ENCODE data around the gene MAP7D2. TPM values are rescaled to one million over a fixed set of nuclear protein-coding genes. Genes with fewer than 3 reads are reported as not detected.

Gene MAP7D2
- total RNA-seq, 1 experiment from 2014 or later, result 0.25 TPM

- DNase-seq (ENCODE audit: extremely low read depth, low read depth), result no peak
These were observed 130.2 kb downstream of the MAP7D2 start for GRCh38 chrX:19986531-19986930.

DNA sequence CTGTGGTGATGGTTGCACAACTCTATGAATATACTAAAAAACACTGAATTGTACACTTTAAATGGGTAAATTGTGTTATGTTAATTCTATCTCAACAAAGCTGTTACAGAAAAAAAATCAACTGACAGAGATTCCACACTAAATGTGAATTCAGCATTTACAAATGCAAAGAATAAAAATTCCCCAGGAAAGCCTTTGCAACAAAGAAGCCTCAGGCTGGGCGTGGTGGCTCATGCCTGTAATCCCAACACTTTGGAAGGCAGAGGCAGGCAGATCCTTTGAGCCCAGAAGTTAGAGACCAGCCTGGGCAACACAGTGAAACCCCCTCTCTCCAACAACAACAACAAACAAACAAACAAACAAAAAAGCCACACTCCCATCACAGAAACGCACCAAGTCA is 134.8 kb downstream of the MAP7D2 start:
- no peak for DNase-seq (ENCODE audit: extremely low read depth, low read depth)

DNA sequence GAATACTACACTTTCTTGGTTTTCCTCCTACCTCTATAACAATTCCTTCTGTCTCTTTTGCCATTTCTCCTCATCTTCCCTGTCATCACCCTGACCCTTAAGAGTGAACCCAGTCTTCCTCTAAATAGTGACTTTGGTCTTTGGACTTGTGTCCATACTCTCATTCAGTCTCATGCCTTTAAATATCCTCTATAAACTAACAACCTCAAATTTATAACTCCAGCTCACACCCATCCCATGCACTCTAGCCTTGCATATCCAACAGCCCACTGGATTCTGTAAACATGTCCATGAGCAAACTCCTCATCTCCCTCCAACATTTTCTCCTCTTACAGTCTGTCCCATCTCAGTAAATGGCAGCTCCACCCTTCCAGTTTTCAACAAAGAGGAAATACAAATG is 140.9 kb downstream of the MAP7D2 start:
- DNase-seq (ENCODE audit: extremely low read depth, low read depth), result no peak

DNA sequence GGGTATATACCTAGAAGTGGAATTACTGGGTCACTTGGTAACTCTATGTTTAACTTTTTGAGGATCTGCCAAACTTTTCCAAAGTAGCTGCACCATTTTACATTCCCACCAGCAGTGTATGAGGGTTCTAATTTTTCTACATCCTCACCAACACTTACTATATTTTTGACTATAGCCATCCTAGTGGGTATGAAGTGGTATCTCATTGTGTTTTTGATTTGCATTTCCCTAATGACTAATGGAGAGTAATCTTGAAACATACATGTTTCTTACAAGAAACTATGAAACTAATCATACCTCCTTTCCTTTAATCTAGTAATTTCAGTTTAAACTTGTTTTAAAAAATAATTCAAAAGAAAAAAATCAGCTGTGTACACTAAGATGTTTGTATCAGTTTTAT is 143.7 kb downstream of the MAP7D2 start:
- no peak for DNase-seq (ENCODE audit: extremely low read depth, low read depth)

GRCh38 chrX:19968276-19968675 is 148.4 kb downstream of the MAP7D2 start:
- DNase-seq (ENCODE audit: extremely low read depth, low read depth), result no peak

DNA sequence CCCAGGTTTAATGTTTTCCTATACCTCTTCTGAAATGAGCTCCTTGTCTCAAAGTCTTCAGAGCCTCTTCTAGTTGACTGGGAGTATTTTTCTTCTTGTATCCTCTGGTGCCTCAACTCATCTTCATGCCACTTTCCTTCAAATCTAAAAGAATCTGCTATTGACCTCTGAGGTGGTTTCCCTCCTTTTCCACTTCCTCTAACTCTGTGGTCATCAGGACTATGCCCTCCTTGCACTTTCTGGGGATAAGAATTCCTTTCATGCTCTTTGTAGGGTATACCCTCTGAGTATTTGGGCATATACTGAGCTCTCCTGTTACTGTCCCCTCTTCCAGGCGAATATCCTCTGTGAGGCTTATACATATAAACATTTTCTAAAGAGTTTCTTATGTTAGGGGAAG is 150.7 kb downstream of the MAP7D2 start:
- DNase-seq (ENCODE audit: extremely low read depth, low read depth), result no peak

DNA sequence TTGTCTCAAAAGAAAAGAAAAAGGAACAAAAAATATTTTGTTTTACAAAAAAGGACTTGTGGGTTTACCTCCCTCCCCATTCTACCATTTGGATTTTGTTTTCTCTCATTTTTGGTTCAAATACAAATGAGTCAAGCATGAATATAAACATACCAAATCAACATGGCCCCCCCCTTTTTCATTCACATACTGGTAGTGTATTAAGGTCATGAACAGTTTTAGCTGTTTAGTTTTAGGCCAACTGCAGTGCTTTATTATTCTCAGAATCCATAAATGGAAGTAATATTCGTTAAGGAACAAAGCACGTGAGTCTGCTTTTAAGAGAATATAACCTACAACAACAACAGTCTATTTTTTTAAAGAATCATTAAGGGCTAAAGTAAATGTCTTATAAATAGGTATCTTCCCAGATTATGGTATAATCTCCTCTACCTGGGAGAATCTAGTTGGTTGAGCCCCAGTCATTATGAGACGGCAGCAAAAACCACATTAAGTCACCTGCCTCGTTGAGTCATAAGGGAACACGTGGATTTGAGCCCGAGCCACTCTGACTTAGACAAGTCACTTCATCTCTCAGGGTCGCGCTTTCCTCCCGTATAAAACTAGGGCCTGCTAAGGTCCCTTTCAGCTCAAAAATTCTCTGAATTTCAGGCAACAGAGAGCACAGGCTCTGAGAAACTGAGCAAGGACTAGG is 152.5 kb downstream of the MAP7D2 start:
- no peak for DNase-seq (ENCODE audit: extremely low read depth, low read depth)

GRCh38 chrX:19960913-19961312 is 155.8 kb downstream of the MAP7D2 start:
- DNase-seq (ENCODE audit: extremely low read depth, low read depth), result no peak

- no peak for DNase-seq (ENCODE audit: extremely low read depth, low read depth)
These were observed 157.9 kb downstream of the MAP7D2 start for GRCh38 chrX:19958552-19959486.

- DNase-seq (ENCODE audit: extremely low read depth, low read depth), result no peak
These were observed 159.8 kb downstream of the MAP7D2 start for GRCh38 chrX:19956923-19957322.

Small RNA genes lying within 50 kb of the gene (small RNA-seq; reads per million reads assigned to genes)
- 0 to 0.04 reads per million in 2 experiments for gene MIR23C
- gene RF00019, result 0 reads per million in 2 experiments
- 8.1 to 18.4 reads per million in 2 experiments for gene RF00493
- 0 reads per million in 2 experiments for gene RF00494

Other genes with a start within 250 kb of the MAP7D2 start
- 83.9 and 102 TPM in 2 replicates for gene SH3KBP1, start 229.3 kb downstream of the MAP7D2 start, total RNA-seq (2014; rRNA removed; shearing (Covaris generic))
- gene BCLAF3, start 125.8 kb downstream of the MAP7D2 start, total RNA-seq (2014; rRNA removed; shearing (Covaris generic)), result 4.8 and 7.5 TPM in 2 replicates
- gene EIF1AX, start 24.9 kb upstream of the MAP7D2 start, total RNA-seq (2014; rRNA removed; shearing (Covaris generic)), result 97.2 and 118 TPM in 2 replicates
- 39.4 and 41.3 TPM in 2 replicates for gene RPS6KA3, start 150.0 kb upstream of the MAP7D2 start, total RNA-seq (2014; rRNA removed; shearing (Covaris generic))